ENCODE measurements around the gene POLR2C. TPM values are rescaled to one million over a fixed set of nuclear protein-coding genes. Genes with fewer than 3 reads are reported as not detected.

Gene POLR2C
- total and polyA plus RNA-seq, 2 experiments from 2014 or later = 37.6 to 123 TPM

DNA sequence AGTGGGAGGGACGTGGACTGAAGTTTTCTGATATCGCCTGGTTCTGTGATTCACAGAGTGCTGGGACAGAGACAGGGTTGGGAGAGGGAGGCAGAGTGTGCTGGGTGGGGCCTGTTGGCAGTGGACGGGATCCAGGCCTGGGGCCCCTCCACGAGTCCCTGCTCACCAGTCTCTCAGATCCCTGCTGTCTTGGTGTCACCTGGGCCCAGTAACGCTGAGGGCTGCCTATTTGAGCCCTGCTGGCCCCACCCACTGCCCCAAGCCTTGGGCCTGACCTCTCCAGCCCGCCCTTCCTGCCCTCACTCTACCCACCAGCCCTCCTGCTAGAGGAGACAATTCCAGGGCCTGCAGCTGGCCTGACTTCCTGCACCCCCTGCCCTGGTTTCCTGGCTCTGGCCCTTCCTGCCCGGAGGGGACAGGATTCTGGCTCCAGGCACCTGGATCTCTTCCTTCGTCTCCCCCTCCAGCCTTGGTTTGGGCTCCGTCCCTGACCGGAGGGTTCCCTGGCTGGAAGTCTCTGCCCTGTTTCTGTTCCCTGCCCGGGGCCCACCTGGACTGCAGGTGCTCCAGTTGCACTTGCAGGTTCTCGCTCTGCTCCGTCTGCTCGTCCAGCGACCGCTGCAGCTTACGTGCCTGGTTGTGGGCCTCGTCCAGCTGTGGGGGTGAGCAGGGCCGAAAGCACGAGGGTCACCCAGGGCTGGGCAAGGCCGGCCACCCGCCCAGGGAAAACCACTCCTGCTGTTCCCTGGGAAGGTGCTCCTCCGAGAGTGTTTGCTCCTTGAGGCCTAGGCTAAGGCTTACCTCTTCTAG, 52.5 kb downstream of the POLR2C start (continued):
- TF ChIP-seq, protein P1, sequence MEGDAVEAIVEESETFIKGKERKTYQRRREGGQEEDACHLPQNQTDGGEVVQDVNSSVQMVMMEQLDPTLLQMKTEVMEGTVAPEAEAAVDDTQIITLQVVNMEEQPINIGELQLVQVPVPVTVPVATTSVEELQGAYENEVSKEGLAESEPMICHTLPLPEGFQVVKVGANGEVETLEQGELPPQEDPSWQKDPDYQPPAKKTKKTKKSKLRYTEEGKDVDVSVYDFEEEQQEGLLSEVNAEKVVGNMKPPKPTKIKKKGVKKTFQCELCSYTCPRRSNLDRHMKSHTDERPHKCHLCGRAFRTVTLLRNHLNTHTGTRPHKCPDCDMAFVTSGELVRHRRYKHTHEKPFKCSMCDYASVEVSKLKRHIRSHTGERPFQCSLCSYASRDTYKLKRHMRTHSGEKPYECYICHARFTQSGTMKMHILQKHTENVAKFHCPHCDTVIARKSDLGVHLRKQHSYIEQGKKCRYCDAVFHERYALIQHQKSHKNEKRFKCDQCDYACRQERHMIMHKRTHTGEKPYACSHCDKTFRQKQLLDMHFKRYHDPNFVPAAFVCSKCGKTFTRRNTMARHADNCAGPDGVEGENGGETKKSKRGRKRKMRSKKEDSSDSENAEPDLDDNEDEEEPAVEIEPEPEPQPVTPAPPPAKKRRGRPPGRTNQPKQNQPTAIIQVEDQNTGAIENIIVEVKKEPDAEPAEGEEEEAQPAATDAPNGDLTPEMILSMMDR (conservative IDR thresholded peaks at IDR 0.05; ENCODE audit: low read depth in 2 of 2) = no peak
- TF ChIP-seq, protein P2, sequence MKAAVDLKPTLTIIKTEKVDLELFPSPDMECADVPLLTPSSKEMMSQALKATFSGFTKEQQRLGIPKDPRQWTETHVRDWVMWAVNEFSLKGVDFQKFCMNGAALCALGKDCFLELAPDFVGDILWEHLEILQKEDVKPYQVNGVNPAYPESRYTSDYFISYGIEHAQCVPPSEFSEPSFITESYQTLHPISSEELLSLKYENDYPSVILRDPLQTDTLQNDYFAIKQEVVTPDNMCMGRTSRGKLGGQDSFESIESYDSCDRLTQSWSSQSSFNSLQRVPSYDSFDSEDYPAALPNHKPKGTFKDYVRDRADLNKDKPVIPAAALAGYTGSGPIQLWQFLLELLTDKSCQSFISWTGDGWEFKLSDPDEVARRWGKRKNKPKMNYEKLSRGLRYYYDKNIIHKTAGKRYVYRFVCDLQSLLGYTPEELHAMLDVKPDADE (IDR thresholded peaks at IDR 0.05) = no peak

DNA sequence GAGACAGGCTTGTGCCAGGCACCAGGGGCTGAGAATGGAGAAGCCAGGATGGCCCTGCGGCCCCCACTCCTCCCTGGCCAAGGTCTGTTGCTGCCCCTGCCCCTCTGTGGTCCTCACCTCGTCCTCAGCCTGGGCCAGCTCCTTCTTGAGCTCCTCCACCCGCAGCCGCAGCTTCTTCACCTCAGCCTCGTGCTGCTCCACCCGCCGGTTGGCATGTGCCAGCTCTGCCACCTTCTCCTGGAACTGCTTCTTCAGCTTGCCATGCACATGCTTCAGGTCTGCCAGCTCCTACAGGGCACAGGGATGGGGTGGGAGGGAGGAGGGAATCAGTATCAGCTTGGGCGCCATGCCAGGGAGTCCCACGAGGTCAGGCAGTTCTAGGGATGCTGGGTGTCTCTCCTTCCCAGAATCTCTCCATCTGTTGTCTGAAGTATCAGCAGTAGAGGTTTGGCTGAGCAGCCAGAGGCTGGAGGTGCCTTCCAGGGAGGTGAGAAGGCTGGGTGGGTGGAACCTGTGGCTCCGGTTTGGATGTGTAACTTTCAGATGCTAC, 53.8 kb downstream of the POLR2C start:
- Histone ChIP-seq H3K27ac (ENCODE audit: low read depth) (no peak overlapping the region), H3K27me3 (ENCODE audit: insufficient read depth) (no peaks in the 10 kb centered on the region), H4K20me1 (replicated peaks; ENCODE audit: insufficient read depth) (no peaks in the 10 kb centered on the region), H3K4me3 (no peak overlapping the region), H3F3A (replicated peaks; ENCODE audit: low read depth) (no peaks in the 10 kb centered on the region), H2AFZ (no peak overlapping the region), H3K4me2 (no peak overlapping the region), H3K36me3 (ENCODE audit: insufficient read depth) (no peaks in the 10 kb centered on the region), H3K4me1 (ENCODE audit: insufficient read depth) (0 out of 2 replicates have a peak, but pooled peaks cover 4% of the 10 kb centered on the region), H3K79me2 (replicated peaks; ENCODE audit: insufficient read depth) (no peaks in the 10 kb centered on the region), H3K9me2 (ENCODE audit: insufficient read depth) (no peaks in the 10 kb centered on the region)
- H3K27ac Mint-ChIP-seq = no peak overlapping the region
- ATAC-seq = no peak
- peaks cover 6% of the 10 kb centered on the region; the same call in 1 of the 3 replicates for H3K36me3 Mint-ChIP-seq (ENCODE audit: low read depth)
- DNase-seq (ENCODE audit: low spot score) = no peak
- H3K4me3 Mint-ChIP-seq = no peak overlapping the region
- H3K27me3 Mint-ChIP-seq (ENCODE audit: insufficient read depth, low read depth, poor library complexity) = peaks cover 12% of the 10 kb centered on the region
- no peaks in the 10 kb centered on the region; the same call in 2 of the 3 replicates for H3K9me3 Mint-ChIP-seq
- peaks cover 9% of the 10 kb centered on the region; the same call in 2 of the 3 replicates for H3K4me1 Mint-ChIP-seq
- TF ChIP-seq, protein P3, sequence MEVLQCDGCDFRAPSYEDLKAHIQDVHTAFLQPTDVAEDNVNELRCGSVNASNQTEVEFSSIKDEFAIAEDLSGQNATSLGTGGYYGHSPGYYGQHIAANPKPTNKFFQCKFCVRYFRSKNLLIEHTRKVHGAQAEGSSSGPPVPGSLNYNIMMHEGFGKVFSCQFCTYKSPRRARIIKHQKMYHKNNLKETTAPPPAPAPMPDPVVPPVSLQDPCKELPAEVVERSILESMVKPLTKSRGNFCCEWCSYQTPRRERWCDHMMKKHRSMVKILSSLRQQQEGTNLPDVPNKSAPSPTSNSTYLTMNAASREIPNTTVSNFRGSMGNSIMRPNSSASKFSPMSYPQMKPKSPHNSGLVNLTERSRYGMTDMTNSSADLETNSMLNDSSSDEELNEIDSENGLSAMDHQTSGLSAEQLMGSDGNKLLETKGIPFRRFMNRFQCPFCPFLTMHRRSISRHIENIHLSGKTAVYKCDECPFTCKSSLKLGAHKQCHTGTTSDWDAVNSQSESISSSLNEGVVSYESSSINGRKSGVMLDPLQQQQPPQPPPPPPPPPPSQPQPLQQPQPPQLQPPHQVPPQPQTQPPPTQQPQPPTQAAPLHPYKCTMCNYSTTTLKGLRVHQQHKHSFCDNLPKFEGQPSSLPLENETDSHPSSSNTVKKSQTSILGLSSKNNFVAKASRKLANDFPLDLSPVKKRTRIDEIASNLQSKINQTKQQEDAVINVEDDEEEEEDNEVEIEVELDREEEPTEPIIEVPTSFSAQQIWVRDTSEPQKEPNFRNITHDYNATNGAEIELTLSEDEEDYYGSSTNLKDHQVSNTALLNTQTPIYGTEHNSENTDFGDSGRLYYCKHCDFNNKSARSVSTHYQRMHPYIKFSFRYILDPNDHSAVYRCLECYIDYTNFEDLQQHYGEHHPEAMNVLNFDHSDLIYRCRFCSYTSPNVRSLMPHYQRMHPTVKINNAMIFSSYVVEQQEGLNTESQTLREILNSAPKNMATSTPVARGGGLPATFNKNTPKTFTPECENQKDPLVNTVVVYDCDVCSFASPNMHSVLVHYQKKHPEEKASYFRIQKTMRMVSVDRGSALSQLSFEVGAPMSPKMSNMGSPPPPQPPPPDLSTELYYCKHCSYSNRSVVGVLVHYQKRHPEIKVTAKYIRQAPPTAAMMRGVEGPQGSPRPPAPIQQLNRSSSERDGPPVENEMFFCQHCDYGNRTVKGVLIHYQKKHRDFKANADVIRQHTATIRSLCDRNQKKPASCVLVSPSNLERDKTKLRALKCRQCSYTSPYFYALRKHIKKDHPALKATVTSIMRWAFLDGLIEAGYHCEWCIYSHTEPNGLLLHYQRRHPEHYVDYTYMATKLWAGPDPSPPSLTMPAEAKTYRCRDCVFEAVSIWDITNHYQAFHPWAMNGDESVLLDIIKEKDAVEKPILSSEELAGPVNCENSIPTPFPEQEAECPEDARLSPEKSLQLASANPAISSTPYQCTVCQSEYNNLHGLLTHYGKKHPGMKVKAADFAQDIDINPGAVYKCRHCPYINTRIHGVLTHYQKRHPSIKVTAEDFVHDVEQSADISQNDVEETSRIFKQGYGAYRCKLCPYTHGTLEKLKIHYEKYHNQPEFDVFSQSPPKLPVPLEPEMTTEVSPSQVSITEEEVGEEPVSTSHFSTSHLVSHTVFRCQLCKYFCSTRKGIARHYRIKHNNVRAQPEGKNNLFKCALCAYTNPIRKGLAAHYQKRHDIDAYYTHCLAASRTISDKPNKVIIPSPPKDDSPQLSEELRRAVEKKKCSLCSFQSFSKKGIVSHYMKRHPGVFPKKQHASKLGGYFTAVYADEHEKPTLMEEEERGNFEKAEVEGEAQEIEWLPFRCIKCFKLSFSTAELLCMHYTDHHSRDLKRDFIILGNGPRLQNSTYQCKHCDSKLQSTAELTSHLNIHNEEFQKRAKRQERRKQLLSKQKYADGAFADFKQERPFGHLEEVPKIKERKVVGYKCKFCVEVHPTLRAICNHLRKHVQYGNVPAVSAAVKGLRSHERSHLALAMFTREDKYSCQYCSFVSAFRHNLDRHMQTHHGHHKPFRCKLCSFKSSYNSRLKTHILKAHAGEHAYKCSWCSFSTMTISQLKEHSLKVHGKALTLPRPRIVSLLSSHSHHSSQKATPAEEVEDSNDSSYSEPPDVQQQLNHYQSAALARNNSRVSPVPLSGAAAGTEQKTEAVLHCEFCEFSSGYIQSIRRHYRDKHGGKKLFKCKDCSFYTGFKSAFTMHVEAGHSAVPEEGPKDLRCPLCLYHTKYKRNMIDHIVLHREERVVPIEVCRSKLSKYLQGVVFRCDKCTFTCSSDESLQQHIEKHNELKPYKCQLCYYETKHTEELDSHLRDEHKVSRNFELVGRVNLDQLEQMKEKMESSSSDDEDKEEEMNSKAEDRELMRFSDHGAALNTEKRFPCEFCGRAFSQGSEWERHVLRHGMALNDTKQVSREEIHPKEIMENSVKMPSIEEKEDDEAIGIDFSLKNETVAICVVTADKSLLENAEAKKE (CRISPR knock-in tag; IDR thresholded peaks at IDR 0.05) = no peak
- no peak for TF ChIP-seq JUNB (IDR thresholded peaks at IDR 0.05; ENCODE audit: unreplicated experiment)
- TF ChIP-seq POLR2AphosphoS5 (IDR thresholded peaks at IDR 0.05; ENCODE audit: low read depth) = no peak
- no peak for TF ChIP-seq CREB1 (CRISPR knock-in tag; IDR thresholded peaks at IDR 0.05; ENCODE audit: low read depth)
- TF ChIP-seq, protein P1 (conservative IDR thresholded peaks at IDR 0.05; ENCODE audit: low read depth in 2 of 2) = no peak
- TF ChIP-seq, protein P2 (IDR thresholded peaks at IDR 0.05) = no peak
- no peak for TF ChIP-seq ZNF114 (CRISPR knock-in tag; IDR thresholded peaks at IDR 0.05)
- no peak for TF ChIP-seq STAT1 (IDR thresholded peaks at IDR 0.05; ENCODE audit: unreplicated experiment)
- TF ChIP-seq EZH2phosphoT487 (IDR thresholded peaks at IDR 0.05; ENCODE audit: unreplicated experiment) = no peak

All from GM23338 (cell line).